HG02852 (cell line): ENCODE results near the gene HERC6.
"Not testable (repeated sequence)": the region's sequence is repeated elsewhere in the genome, so short reads cannot be mapped to it uniquely, and the experiment has no call there.

Source experiments
- ATAC-seq: cut with Tn5 transposase; IDR thresholded peaks from one replicate; pipeline ENCODE4 v1.9.1; 2021; ENCODE audit warnings: mild to moderate bottlenecking, moderate library complexity; ENCODE audit not compliant: unreplicated experiment

The HERC6 gene

GRCh38 chr4:88378691-88379559 lies at the start of gene HERC6:
HERC6 (plus strand) TSS chr4:88378852; CDS start chr4:88378922, 70 bp downstream.
- peak; percentile 75 for ATAC-seq

GRCh38 chr4:88333741-88334405 lies 44.8 kb upstream of the HERC6 start:
- ATAC-seq: no peak

GRCh38 chr4:88335092-88335665 lies 43.5 kb upstream of the HERC6 start:
- ATAC-seq: no peak

DNA sequence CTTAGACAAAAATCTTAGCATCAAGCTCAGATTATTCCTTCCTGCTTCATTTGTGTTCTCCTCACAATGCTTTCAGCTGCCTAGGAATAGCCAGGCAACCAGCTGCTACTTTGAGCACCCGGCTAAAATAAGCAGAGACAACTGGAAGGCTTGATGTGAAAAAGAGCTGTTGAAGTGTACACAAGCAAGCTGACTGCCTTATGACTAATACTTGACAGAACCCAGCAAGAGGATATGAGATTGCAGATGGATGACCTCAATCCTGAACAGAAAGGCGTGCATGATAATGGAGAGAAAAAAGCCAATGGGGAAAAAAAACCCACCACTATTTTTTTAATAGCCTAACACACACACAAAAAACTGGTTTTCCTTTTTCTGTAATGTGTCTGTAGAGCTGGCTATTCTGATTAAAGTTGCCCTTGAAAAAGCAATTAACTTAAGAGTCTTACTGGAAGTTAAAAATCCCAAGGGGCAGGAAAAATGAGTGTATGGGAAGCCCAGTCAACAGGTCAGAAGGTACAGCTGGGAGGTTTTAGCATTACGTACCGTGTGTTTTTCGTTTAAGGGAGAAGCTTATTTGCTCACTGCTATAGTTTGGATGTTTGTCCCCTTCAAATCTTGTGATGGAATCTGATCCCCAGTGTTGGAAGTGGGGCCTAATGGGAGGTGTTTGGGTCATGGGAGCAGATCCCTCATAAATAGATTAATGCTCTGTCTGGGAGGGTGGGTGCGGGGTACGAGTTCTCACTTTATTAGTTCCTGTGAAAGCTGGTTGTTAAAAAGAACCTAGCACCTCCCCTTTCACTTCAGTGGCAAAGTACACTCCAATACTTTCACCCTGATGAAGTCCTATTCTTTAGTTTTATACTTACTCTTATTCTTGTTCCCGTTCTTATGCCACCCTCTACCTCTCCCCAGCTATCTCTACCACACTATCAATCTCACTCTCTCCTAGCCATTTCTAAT lies 37.1 kb upstream of the HERC6 start:
- ATAC-seq: no peak

GRCh38 chr4:88346902-88347301 lies 31.8 kb upstream of the HERC6 start:
- not testable (repeated sequence) for ATAC-seq

DNA sequence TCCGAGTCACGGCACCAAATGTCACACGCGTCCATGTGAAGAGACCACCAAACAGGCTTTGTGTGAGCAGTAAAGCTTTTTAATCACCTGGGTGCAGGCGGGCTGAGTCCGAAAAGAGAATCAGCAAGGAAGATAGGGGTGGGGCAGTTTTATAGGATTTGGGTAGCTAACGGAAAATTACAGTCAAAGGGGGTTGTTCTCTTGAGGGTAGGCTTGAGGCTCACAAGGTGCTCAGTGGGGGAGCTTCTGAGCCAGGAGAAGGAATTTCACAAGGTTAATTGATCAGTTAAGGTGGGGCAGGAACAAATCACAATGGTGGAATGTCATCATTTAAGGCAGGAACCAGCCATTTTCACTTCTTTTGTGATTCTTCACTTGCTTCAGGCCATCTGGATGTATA lies 29.9 kb upstream of the HERC6 start:
- not testable (repeated sequence) for ATAC-seq

- no peak for ATAC-seq
Measured at GRCh38 chr4:88350786-88351185, 27.9 kb upstream of the HERC6 start.

DNA sequence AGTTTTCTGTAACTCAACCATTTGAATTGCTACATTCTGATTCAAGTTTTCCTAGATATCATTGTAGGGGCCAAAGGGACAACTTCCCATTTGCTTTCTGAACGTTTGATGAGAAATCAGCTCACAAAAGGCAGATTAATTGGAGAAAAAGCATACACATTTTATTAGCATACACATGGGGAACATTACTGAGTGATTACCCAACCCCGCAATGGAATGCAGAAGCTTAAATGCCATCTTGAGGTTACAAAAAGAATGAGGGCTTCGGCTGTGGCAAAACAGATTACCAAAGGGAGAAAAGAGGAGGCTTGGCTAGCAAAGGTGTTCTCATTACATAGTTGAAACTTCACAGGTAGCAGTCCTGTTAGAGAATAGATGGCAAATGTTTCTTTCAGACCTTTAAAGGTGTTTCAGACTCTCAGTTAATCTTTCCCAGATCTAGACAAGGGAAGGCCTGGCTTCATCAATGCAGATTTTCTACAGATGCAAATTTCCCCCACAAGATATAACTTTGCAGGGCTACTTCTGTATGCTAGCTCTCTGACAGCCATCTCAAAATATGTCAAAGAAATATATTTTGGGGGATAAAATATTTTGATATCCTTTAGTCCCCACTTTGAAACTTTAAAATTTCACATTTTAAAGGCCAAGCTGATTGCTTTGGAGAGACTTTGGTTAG lies 26.5 kb upstream of the HERC6 start:
- ATAC-seq: no peak

DNA sequence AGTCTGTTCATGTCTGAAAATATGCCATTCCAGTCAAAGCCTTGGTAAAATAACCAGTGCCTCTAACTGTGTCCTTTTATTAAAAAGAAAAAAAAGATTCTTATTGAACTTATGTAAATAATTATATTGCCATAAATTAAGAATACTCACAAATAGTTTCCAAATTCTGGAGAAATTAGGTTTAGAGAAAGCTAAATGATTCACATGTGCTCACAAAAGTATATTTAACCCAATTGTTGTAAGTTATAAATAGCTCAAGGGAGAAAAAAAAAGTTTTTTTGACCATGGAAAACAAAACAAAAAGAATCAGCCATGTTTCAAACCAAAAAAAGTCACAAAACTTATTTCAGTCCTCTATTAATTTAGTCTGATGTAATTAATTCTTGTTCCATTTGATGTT lies 25.3 kb upstream of the HERC6 start:
- no peak for ATAC-seq

- no peak for ATAC-seq
Measured at GRCh38 chr4:88356771-88357170, 21.9 kb upstream of the HERC6 start.

DNA sequence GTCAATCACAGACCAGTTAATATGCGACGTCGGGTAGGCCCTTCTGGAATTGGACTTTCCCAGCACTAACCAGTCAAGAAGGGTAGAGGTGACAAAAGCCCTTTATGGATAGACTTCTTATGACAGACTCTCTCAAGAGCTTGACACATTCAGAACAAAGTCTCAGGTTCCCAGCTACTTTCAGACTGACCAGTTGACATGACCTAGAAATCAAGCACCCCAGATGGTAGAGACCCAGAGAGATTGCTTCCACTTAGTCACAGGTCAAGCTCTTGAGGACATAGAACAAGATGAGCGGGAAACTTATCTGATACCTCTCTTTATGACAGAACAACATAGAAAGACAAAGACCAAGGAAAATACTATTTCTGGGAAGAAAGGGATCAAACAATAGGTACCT lies 21.4 kb upstream of the HERC6 start:
- ATAC-seq: no peak

DNA sequence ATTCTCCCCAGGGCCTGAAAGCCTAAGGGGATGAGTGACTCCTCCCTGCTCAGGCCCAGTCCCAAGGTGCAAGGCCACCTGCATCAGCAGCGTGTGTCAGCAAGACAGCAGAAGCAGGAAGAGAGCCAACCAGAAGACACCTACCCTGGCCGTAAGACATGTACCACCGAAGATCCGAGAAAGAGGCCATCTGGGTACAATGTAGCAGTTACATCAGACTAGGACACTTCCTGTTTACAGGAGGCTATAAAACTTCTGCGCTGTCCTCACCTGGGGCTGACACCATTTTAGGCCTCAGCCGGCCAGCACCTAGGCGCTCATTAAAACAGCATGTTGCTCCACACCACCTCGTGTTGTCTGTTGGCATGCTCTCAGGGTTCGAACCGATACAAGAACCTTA lies 19.1 kb upstream of the HERC6 start:
- no peak for ATAC-seq

DNA sequence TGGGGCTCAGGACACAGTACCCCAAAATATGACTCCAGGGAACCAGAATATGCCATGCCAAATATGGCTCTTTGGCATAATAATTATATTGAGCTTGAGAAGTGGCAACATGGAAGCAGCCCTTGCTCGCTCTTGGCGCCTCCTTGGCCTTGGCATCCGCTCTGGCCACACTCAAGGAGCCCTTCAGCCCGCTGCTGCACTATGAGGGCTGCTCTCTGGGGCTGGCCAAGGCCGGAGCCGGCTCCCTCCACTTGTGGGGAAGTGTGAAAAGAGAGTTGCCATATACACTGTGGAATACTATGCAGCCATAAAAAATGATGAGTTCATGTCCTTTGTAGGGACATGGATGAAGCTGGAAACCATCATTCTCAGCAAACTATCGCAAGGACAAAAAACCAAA lies 18.4 kb upstream of the HERC6 start:
- ATAC-seq: no peak

GRCh38 chr4:88360791-88361190 lies 17.9 kb upstream of the HERC6 start:
- no peak for ATAC-seq

DNA sequence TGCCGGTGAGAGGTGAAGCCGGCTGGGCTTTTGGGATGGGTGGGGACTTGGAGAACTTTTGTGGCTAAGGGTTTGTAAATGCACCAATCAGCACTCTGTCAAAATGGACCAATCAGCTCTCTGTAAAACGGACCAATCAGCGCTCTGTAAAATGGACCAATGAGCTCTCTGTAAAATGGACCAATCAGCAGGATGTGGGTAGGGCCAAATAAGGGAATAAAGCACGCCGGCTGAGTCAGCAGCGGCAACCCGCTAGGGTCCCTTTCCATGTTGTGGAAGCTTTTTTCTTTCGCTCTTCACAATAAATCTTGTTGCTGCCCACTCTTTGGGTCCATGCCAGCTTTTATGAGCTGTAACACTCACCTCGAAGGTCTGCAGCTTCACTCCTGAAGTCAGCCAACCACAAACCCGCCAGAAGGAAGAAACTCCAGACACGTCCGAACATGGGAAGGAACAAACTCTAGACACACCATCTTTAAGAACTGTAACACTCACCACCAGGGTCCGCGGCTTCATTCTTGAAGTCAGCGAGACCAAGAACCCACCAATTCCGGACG lies 17.4 kb upstream of the HERC6 start:
- ATAC-seq: not testable (repeated sequence)

GRCh38 chr4:88366460-88366859 lies 12.2 kb upstream of the HERC6 start:
- no peak for ATAC-seq

DNA sequence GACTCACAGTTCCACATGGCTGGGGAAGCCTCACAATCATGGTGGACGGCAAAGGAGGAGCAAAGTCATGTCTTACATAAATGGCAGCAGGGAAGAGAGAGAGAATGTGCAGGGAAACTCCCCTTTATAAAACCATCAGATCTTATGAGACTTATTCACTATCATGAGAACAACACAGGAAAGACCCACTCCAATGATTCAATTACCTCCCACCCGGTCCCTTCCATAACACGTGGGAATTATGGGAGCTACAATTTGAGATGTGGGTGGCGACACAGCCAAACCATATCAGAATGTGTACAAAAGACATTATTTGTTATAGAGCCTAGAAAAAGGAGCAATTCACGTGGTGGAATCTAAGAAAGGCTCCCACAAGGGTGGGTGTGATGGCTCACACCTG lies 10.8 kb upstream of the HERC6 start:
- ATAC-seq: no peak

- not testable (repeated sequence) for ATAC-seq
Measured at GRCh38 chr4:88369180-88369812, 9.4 kb upstream of the HERC6 start.

DNA sequence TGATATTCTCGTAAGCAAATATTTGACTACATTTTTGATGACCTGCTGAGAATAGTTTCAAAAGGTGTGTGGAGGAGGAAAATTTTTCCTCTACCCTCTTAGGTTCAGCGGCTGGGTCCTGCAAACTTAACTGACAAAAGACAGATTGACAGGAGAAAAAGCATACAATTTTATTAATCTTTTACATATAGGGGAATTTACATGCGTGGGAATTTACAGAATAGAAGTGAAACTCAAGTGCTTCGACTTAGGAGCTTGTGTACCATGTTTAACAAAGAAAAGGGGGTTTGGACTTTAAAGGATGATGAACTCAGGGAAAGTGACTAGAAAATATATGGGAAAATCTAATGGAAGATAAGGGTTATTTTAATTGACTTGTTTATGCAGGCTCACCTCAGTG lies 2.5 kb downstream of the HERC6 start:
- no peak for ATAC-seq
